Prostate gland (tissue), 2 donors: ENCODE measurements around the gene EIPR1.

Experiments
- POLR2A ChIP-seq: fragments of 450-650 bp; IDR thresholded peaks from one replicate; pipeline ENCODE4 v1.6.1; 2016; ENCODE audit warnings: antibody characterized with exemption, mild to moderate bottlenecking
- POLR2AphosphoS5 ChIP-seq: sonication (generic); formaldehyde crosslinking; IDR thresholded peaks from one replicate; pipeline ENCODE4 v1.6.1; 2017; ENCODE audit warnings: antibody characterized with exemption
- TF ChIP-seq, protein P1 (sequence below), 4 experiments: fragments of 200-600 bp in 2 of 4; fragments of 450-650 bp in 2 of 4; sonication (generic) in 2 of 4; IDR thresholded peaks; 1 replicate in 3 of 4; 2 replicates in 1 of 4; pipeline ENCODE4 v1.5.1; 2016 to 2019; ENCODE audit warnings: antibody characterized with exemption in 4 of 4, mild to moderate bottlenecking in 2 of 4, moderate library complexity in 2 of 4

DNA sequence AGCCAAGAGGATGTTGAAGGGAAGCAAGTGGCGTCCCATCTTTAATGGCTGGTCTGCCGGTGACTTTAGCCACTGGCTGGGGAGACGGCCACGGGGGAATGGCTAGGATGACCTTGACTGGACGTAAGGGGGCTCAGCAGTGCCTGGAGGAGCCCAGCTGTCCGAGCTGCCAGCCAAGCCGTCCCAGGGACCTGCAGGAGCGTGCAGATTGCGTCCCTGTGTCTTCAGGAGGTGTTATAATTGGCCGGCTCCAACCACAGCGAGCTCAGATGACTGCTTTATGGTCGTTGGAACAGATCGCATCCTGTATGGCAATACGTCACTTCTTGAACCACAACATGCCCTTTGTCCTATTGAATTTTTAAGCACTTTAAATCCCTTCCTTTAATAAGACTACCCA lies 204.6 kb downstream of the EIPR1 start:
- TF ChIP-seq, protein P1, sequence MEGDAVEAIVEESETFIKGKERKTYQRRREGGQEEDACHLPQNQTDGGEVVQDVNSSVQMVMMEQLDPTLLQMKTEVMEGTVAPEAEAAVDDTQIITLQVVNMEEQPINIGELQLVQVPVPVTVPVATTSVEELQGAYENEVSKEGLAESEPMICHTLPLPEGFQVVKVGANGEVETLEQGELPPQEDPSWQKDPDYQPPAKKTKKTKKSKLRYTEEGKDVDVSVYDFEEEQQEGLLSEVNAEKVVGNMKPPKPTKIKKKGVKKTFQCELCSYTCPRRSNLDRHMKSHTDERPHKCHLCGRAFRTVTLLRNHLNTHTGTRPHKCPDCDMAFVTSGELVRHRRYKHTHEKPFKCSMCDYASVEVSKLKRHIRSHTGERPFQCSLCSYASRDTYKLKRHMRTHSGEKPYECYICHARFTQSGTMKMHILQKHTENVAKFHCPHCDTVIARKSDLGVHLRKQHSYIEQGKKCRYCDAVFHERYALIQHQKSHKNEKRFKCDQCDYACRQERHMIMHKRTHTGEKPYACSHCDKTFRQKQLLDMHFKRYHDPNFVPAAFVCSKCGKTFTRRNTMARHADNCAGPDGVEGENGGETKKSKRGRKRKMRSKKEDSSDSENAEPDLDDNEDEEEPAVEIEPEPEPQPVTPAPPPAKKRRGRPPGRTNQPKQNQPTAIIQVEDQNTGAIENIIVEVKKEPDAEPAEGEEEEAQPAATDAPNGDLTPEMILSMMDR (IDR thresholded peaks at IDR 0.05), result no peak
- TF ChIP-seq POLR2AphosphoS5, result no peak
- no peak for TF ChIP-seq POLR2A
